Memory B cell (primary cell): Measurements from ENCODE around the gene CHRND.
A peak's percentile ranks its signal among the peaks of the same experiment; 100 is the strongest.
"Not testable (repeated sequence)": the region's sequence is repeated elsewhere in the genome, so short reads cannot be mapped to it uniquely, and the experiment has no call there.

Experiments
- ATAC-seq: fragments of 150-1000 bp; cut with Tn5 transposase; 2 replicates; pipeline ENCODE4 v1.10.0; 2021; ENCODE audit warnings: low read depth, mild to moderate bottlenecking, moderate library complexity
- DNase-seq, 2 donors: peaks; one replicate each; pipeline ENCODE4 v3.0.0; 2022; ENCODE audit warnings: low spot score in 2 of 2
- H3K27ac Mint-ChIP-seq: one replicate; pipeline ENCODE4 v1.8.0; 2022; ENCODE audit warnings: mild to moderate bottlenecking, moderate library complexity, mixed read lengths
- H3K27me3 Mint-ChIP-seq: one replicate; pipeline ENCODE4 v1.8.0; 2022; ENCODE audit warnings: mixed read lengths
- H3K36me3 Mint-ChIP-seq: one replicate; pipeline ENCODE4 v1.8.0; 2022; ENCODE audit warnings: mild to moderate bottlenecking, mixed read lengths
- H3K4me1 Mint-ChIP-seq: one replicate; pipeline ENCODE4 v1.8.0; 2022; ENCODE audit warnings: mixed read lengths
- H3K4me3 Mint-ChIP-seq: one replicate; pipeline ENCODE4 v1.8.0; 2022; ENCODE audit warnings: mild to moderate bottlenecking, moderate library complexity, mixed read lengths
- H3K9me3 Mint-ChIP-seq: one replicate; pipeline ENCODE4 v1.8.0; 2022; ENCODE audit warnings: mixed read lengths

The CHRND gene

GRCh38 chr2:232523402-232523681 lies 2.6 kb upstream of the CHRND start:
- Mint-ChIP-seq H3K27me3 (peaks cover 40% of the 10 kb centered on the region), H3K27ac (no peak overlapping the region), H3K4me1 (peaks cover 8% of the 10 kb centered on the region), H3K36me3 (no peaks in the 10 kb centered on the region), H3K9me3 (no peaks in the 10 kb centered on the region), H3K4me3 (peak overlapping the region; percentile 50)
- ATAC-seq (no peak), DNase-seq (no peak)

- ATAC-seq = peak; percentile 18
- no peak overlapping the region for H3K27ac Mint-ChIP-seq
- no peaks in the 10 kb centered on the region for H3K36me3 Mint-ChIP-seq
- H3K9me3 Mint-ChIP-seq = no peaks in the 10 kb centered on the region
- peaks cover 8% of the 10 kb centered on the region for H3K4me1 Mint-ChIP-seq
- peaks cover 44% of the 10 kb centered on the region for H3K27me3 Mint-ChIP-seq
- peak overlapping the region; percentile 50 for H3K4me3 Mint-ChIP-seq
- DNase-seq = peak in 1 of 2 donors; percentile 31
Observed at GRCh38 chr2:232523682-232524597, 2.0 kb upstream of the CHRND start.

GRCh38 chr2:232524771-232525170 lies 1.2 kb upstream of the CHRND start:
- no peak overlapping the region for H3K27ac Mint-ChIP-seq
- H3K4me1 Mint-ChIP-seq = peaks cover 8% of the 10 kb centered on the region
- no peaks in the 10 kb centered on the region for H3K36me3 Mint-ChIP-seq
- no peak for DNase-seq
- peak overlapping the region; percentile 29 for H3K4me3 Mint-ChIP-seq
- ATAC-seq = no peak
- H3K27me3 Mint-ChIP-seq = peaks cover 39% of the 10 kb centered on the region
- no peaks in the 10 kb centered on the region for H3K9me3 Mint-ChIP-seq

- H3K27me3 Mint-ChIP-seq = peaks cover 40% of the 10 kb centered on the region
- ATAC-seq = no peak
Observed at GRCh38 chr2:232525199-232525598, 761 bp upstream of the CHRND start.

GRCh38 chr2:232526372-232526941 lies 497 bp downstream of the CHRND start:
- peaks cover 42% of the 10 kb centered on the region for H3K27me3 Mint-ChIP-seq
- no peak overlapping the region for H3K27ac Mint-ChIP-seq
- ATAC-seq = no peak
- no peaks in the 10 kb centered on the region for H3K36me3 Mint-ChIP-seq
- peaks cover 7% of the 10 kb centered on the region for H3K4me1 Mint-ChIP-seq
- DNase-seq = no peak
- no peaks in the 10 kb centered on the region for H3K9me3 Mint-ChIP-seq
- H3K4me3 Mint-ChIP-seq = no peak overlapping the region

More at GRCh38 chr2:232525199-232525598, 761 bp upstream of the CHRND start:
- no peak overlapping the region for H3K27ac Mint-ChIP-seq
- H3K4me3 Mint-ChIP-seq = no peak overlapping the region
- DNase-seq = no peak
- H3K4me1 Mint-ChIP-seq = peaks cover 8% of the 10 kb centered on the region
- no peaks in the 10 kb centered on the region for H3K36me3 Mint-ChIP-seq
- H3K9me3 Mint-ChIP-seq = no peaks in the 10 kb centered on the region

- Mint-ChIP-seq H3K27me3 (peaks cover 45% of the 10 kb centered on the region), H3K27ac (no peak overlapping the region), H3K4me1 (peaks cover 5% of the 10 kb centered on the region), H3K4me3 (no peak overlapping the region), H3K9me3 (no peaks in the 10 kb centered on the region), H3K36me3 (no peaks in the 10 kb centered on the region)
- DNase-seq (no peak), ATAC-seq (no peak)
Observed at GRCh38 chr2:232527905-232528470, 2.0 kb downstream of the CHRND start.

- ATAC-seq = no peak
- Mint-ChIP-seq H3K27ac (no peak overlapping the region), H3K36me3 (no peaks in the 10 kb centered on the region), H3K9me3 (no peaks in the 10 kb centered on the region), H3K27me3 (peaks cover 47% of the 10 kb centered on the region), H3K4me3 (no peak overlapping the region), H3K4me1 (peaks cover 5% of the 10 kb centered on the region)
- DNase-seq = no peak
Observed at GRCh38 chr2:232528746-232529460, 2.9 kb downstream of the CHRND start.

- H3K27me3 Mint-ChIP-seq = peaks cover 40% of the 10 kb centered on the region
- ATAC-seq (no peak), DNase-seq (no peak)
- no peak overlapping the region for H3K27ac Mint-ChIP-seq
- no peaks in the 10 kb centered on the region for H3K36me3 Mint-ChIP-seq
- H3K4me1 Mint-ChIP-seq = no peaks in the 10 kb centered on the region
- H3K9me3 Mint-ChIP-seq = no peaks in the 10 kb centered on the region
- H3K4me3 Mint-ChIP-seq = no peak overlapping the region
Observed at GRCh38 chr2:232529806-232530547, 4.0 kb downstream of the CHRND start.

- no peaks in the 10 kb centered on the region for H3K36me3 Mint-ChIP-seq
- no peaks in the 10 kb centered on the region for H3K9me3 Mint-ChIP-seq
- no peak overlapping the region for H3K4me3 Mint-ChIP-seq
- H3K4me1 Mint-ChIP-seq = no peaks in the 10 kb centered on the region
- no peak overlapping the region for H3K27ac Mint-ChIP-seq
- no peak for ATAC-seq
- no peak for DNase-seq
- peaks cover 42% of the 10 kb centered on the region for H3K27me3 Mint-ChIP-seq
Observed at GRCh38 chr2:232530626-232531260, 4.8 kb downstream of the CHRND start.

- Mint-ChIP-seq H3K4me1 (no peaks in the 10 kb centered on the region), H3K27me3 (peaks cover 41% of the 10 kb centered on the region), H3K36me3 (no peaks in the 10 kb centered on the region), H3K27ac (no peak overlapping the region), H3K4me3 (no peak overlapping the region), H3K9me3 (peaks cover 1% of the 10 kb centered on the region)
- DNase-seq = no peak
- no peak for ATAC-seq
Observed at GRCh38 chr2:232532419-232532818, 6.5 kb downstream of the CHRND start.

- ATAC-seq, H3K9me3 Mint-ChIP-seq, H3K27ac Mint-ChIP-seq, DNase-seq, H3K36me3 Mint-ChIP-seq, H3K4me3 Mint-ChIP-seq, H3K4me1 Mint-ChIP-seq: not testable (repeated sequence)
- H3K27me3 Mint-ChIP-seq = peaks cover 40% of the 10 kb centered on the region
Observed at GRCh38 chr2:232532821-232533220, 6.9 kb downstream of the CHRND start.

GRCh38 chr2:232533944-232534710 lies 8.2 kb downstream of the CHRND start:
- Mint-ChIP-seq H3K4me3 (no peak overlapping the region), H3K36me3 (no peaks in the 10 kb centered on the region), H3K4me1 (peaks cover 10% of the 10 kb centered on the region), H3K27me3 (peaks cover 39% of the 10 kb centered on the region), H3K27ac (no peak overlapping the region), H3K9me3 (peaks cover 1% of the 10 kb centered on the region)
- no peak for DNase-seq
- ATAC-seq = no peak
